ENCODE measurements around the gene SEMA4B.
A peak's percentile ranks its signal among the peaks of the same experiment; 100 is the strongest.
"Not testable (repeated sequence)": the region's sequence is repeated elsewhere in the genome, so short reads cannot be mapped to it uniquely, and the experiment has no call there.

SEMA4B gene

DNA sequence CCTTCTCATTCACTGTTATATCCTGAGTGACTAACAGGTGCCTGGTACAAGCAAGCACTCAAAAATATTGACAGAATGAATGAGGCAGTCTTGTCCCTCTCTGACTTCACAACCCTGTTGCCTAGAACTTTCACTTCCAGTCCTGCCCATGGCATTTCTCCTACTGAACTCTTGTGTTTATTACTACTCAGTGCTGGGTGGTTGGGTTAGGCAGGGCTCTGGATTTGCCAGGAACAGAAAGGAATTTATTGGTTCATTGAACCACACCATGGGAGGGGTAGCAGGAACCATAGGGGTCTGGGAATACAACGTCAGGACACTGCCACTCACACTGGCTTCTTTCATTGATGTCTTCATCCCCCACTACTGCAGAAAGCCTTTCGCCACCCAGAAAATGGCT is 41.9 kb upstream of the SEMA4B start:
- no peaks in the 10 kb centered on the region for H3K36me3 ChIP-seq (replicated peaks)
- no peak for DNase-seq

DNA sequence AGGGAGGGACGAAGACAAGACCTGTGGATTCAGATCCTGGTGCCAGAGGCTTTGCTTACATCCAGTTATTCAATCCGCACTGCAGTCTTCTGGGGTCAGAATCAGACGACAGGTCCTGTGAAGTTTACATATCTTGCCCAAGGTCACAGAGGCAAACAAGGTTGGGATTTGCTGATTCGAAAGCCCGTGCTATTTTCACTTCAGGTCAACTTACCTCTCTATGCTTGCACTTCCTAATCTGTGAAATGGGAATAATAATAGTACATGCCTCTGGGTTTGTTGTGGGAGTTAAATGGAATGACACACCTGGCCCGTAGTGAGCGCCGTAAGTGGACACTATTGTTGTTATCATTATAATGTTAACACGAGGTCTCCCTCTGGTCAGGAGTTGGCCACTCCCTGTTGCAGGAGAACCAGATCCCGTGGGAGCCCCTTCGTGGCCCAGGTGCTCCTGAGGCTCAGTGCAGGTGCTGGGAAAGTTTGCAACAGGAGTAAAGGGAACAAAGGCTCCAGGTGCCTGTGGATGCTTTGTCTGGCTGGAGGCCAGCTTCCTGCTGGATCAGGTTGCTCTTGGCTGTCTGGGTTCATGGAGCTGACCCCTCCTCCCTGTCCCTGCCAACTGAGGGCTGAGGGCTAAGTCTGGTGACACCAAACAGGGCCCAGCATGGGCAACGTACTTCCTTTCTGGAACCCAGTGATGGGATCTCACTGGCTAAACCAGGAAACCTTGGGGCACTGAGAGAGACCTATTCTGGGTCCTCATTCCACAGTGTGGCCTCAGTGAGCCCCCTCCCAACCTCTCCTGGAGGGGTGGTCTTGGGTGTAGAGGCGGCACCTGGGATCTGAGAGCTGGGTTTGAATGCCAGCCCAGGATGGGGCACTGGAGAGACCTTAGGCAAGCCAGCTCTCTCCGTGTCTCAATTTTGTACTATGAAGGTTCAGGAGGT is 40.1 kb upstream of the SEMA4B start:
- in situ Hi-C loops (cut with HindIII; ENCODE audit: low pct_ligation_motif_present, low sequenced_read_pairs), result no loop called here
- TF ChIP-seq, protein P1, sequence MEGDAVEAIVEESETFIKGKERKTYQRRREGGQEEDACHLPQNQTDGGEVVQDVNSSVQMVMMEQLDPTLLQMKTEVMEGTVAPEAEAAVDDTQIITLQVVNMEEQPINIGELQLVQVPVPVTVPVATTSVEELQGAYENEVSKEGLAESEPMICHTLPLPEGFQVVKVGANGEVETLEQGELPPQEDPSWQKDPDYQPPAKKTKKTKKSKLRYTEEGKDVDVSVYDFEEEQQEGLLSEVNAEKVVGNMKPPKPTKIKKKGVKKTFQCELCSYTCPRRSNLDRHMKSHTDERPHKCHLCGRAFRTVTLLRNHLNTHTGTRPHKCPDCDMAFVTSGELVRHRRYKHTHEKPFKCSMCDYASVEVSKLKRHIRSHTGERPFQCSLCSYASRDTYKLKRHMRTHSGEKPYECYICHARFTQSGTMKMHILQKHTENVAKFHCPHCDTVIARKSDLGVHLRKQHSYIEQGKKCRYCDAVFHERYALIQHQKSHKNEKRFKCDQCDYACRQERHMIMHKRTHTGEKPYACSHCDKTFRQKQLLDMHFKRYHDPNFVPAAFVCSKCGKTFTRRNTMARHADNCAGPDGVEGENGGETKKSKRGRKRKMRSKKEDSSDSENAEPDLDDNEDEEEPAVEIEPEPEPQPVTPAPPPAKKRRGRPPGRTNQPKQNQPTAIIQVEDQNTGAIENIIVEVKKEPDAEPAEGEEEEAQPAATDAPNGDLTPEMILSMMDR (IDR thresholded peaks at IDR 0.05; ENCODE audit: low read depth, low read length, missing control alignments), result no peak
- DNase-seq, result no peak
- Histone ChIP-seq H3K36me3 (replicated peaks) (no peaks in the 10 kb centered on the region), H3K27ac (no peak overlapping the region), H3K27me3 (replicated peaks) (no peaks in the 10 kb centered on the region), H3K4me3 (ENCODE audit: low read depth, low read length) (no peak overlapping the region)

More for the DNA sequence above, 41.9 kb upstream of the SEMA4B start:
- TF ChIP-seq, protein P1 (IDR thresholded peaks at IDR 0.05; ENCODE audit: low read depth, low read length, missing control alignments), result no peak
- no peak overlapping the region for H3K27ac ChIP-seq
- in situ Hi-C loops (cut with HindIII; ENCODE audit: low pct_ligation_motif_present, low sequenced_read_pairs), result no loop called here
- H3K27me3 ChIP-seq (replicated peaks), result no peaks in the 10 kb centered on the region
- H3K4me3 ChIP-seq (ENCODE audit: low read depth, low read length), result no peak overlapping the region

DNA sequence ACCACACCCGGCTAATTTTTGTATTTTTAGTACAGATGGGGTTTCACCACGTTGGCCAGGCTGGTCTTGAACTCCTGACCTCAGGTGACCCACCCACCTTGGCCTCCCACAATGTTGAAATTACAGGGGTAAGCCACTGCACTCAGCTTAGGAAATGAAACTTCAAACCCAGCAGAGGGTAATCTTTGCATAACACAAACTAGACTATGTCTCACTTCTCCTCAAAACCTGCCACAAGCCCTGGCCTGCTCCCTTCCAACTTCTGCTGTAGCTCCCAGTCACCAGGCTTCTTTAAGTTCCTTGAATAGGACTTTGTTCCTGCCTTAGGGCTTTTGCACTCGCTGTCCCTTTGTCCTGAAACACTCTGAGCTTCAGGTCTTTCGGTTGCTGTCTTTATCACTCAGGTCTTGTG is 39.2 kb upstream of the SEMA4B start:
- Histone ChIP-seq H3K4me3 (ENCODE audit: low read depth, low read length) (no peak overlapping the region), H3K27ac (no peak overlapping the region), H3K36me3 (replicated peaks) (no peaks in the 10 kb centered on the region), H3K27me3 (replicated peaks) (no peaks in the 10 kb centered on the region)
- in situ Hi-C loops (cut with HindIII; ENCODE audit: low pct_ligation_motif_present, low sequenced_read_pairs), result no loop called here
- TF ChIP-seq, protein P1 (IDR thresholded peaks at IDR 0.05; ENCODE audit: low read depth, low read length, missing control alignments), result no peak
- no peak for DNase-seq

DNA sequence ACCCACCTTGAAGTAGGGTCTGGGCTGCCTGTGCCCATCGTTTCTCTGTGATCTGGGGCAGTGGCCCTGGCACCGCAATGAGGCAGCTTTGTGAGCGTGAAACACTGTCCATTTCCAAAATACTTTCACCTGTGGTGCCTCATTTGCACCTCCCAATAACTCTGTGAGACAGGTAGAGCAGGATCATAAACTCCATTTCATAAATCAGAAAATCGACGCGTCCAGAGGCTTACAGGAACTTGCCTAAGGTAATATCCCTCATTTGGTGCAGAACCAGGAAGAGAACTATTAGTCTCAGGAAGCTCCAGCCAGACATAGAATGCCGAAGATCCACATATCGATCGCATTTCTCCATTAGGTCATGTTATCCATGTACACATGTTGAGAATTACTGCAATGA is 38.2 kb upstream of the SEMA4B start:
- TF ChIP-seq, protein P1 (IDR thresholded peaks at IDR 0.05; ENCODE audit: low read depth, low read length, missing control alignments), result no peak
- DNase-seq, result no peak
- in situ Hi-C loops (cut with HindIII; ENCODE audit: low pct_ligation_motif_present, low sequenced_read_pairs), result no loop called here
- no peaks in the 10 kb centered on the region for H3K36me3 ChIP-seq (replicated peaks)
- no peaks in the 10 kb centered on the region for H3K27me3 ChIP-seq (replicated peaks)
- no peak overlapping the region for H3K4me3 ChIP-seq (ENCODE audit: low read depth, low read length)
- H3K27ac ChIP-seq, result no peak overlapping the region

DNA sequence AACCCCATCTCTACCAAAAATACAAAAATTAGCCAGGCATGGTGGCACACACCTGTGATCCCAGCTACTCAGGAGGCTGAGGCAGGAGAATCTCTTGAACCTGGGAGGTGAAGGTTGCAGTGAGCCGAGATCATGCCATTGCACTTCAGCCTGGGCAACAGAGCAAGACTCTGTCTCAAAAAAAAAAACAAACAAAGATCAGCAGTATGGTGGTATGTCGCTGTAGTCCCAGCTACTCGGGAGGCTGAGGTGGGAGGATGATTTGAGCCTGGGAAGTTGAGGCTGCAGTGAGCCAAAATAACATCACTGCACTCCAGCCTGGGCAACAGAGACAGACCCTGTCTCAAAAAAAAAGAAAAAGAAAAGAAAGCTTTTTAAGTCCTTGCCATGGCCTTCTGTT is 36.9 kb upstream of the SEMA4B start:
- in situ Hi-C loops (cut with HindIII; ENCODE audit: low pct_ligation_motif_present, low sequenced_read_pairs); H3K36me3 ChIP-seq (replicated peaks); H3K27ac ChIP-seq; H3K27me3 ChIP-seq (replicated peaks); DNase-seq; H3K4me3 ChIP-seq (ENCODE audit: low read depth, low read length): not testable (repeated sequence)

DNA sequence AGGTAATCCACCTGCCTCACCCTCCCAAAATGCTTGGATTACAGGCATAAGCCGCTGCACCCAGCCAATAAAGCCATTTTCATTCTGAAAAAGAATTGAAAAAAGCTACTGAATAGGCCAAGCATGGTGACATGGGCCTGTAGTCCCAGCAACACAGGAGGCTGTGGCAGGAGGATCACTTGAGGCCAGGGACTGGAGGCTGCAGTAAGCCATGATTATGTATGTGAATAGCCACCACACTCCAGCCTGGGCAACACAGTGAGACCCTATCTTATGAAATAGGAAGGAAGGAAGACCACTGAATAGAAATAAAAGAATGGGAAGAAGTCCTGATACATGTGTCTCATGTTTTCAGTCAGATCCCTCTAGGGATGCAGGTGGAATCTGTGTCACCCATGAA is 36.0 kb upstream of the SEMA4B start:
- in situ Hi-C loops (cut with HindIII; ENCODE audit: low pct_ligation_motif_present, low sequenced_read_pairs), result no loop called here
- TF ChIP-seq, protein P1 (IDR thresholded peaks at IDR 0.05; ENCODE audit: low read depth, low read length, missing control alignments), result no peak
- DNase-seq, result no peak
- Histone ChIP-seq H3K27me3 (replicated peaks) (no peaks in the 10 kb centered on the region), H3K27ac (peak overlapping the region; percentile 66), H3K4me3 (ENCODE audit: low read depth, low read length) (no peak overlapping the region), H3K36me3 (replicated peaks) (no peaks in the 10 kb centered on the region)
